ENCODE measurements around the gene RRAD. TPM values are rescaled to one million over a fixed set of nuclear protein-coding genes. Genes with fewer than 3 reads are reported as not detected.

Gene RRAD
- total RNA-seq, 6 experiments from 2014 or later: 0.51 to 7.7 (median 3.0) TPM; not detected in 1

DNA sequence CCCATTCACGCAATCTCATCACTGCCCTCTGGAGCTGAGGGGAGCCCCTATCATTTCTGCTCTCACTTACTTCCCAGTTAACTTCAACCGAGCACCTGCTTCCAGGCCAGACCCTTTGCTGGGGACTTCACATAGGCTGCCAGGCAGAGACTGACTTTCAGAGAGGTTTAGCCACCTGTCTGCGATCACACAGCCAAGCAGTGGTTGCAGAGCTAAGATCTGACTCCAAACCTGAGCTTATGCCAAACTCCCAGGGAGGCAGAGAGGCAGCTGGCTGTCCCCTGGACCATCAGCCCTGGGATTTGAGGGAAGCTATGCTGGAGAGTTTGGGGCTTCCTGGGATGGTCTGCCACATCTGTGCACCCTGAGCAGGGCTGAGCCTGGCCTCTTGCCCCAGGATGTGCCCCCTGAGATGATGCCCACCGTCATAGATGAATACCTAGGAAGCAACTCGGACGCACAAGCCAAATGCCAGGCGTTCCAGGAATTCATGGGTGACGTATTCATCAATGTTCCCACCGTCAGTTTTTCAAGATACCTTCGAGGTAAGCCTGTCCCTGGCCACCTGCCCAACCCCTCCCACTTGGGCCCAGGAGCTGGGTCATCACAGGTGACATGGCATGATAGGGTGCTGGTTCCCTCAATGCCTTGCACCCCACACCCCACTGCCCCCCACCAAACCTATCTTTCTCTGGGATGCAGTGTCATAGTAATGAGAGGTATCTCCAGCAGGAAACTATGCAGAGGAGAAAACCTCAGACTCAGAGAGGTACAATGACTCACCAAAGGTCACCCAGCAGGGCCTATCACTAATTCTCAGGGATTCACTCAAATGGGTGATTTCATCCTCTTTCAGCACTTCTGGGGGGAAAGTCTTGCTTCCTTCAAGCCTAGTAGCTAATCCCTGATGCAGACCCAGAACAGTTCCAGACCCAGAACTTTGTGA is 45.7 kb upstream of the RRAD start:
- Histone ChIP-seq H3K4me3 (no peak overlapping the region), H3K27ac (no peak overlapping the region), H3K36me3 (peaks cover 0 to 4% (median 0%) of the 10 kb centered on the region in 4 donors), H3K27me3 (no peaks in the 10 kb centered on the region), H3K9me3 (no peaks in the 10 kb centered on the region), H3K4me1 (peaks cover 0 to 10% (median 2%) of the 10 kb centered on the region in 4 donors)
- ATAC-seq (no peak), DNase-seq (no peak)
- TF ChIP-seq CTCF (IDR thresholded peaks at IDR 0.05): no peak
- WGBS (ENCODE audit: insufficient coverage, low coverage, low lambda C conversion rate, missing lambda C conversion rate): 84% methylated on average over 3 of the region's 10 CpGs
- intact Hi-C loops (cut with DNase I): loop anchor here (5.0 to 10.0 kb wide), 2 partner anchors 184 to 186 kb away; partner anchors contain the start of genes FBXL8 (in 2 of the 2), TRADD (in 2 of the 2) and B3GNT9 (in 1 of the 2)

DNA sequence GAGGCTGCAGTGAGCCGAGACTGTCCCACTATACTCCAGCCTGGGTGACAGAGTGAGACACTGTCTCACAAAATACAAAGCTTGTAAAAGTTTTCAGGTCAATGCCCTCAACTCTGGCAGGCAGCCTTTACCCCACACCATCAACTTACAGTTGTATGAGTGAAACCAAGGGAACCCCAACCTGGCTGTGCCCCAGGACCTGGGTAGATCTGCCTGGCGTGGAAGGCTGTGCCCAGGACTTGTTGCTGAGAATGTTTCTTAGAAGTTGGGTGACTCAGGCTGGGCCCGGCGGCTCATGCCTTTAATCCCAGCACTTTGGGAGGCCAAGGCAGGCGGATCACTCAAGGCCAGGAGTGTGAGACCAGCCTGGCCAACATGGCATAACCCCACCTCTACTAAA is 43.5 kb upstream of the RRAD start:
- Histone ChIP-seq H3K27ac (no peak overlapping the region), H3K4me3 (no peak overlapping the region), H3K4me1 (peaks cover 0 to 23% (median 11%) of the 10 kb centered on the region in 4 donors), H3K36me3 (peaks cover 0 to 4% (median 0%) of the 10 kb centered on the region in 4 donors), H3K9me3 (no peaks in the 10 kb centered on the region), H3K27me3 (no peaks in the 10 kb centered on the region)
- TF ChIP-seq CTCF (IDR thresholded peaks at IDR 0.05): no peak
- no peak for TF ChIP-seq POLR2A (IDR thresholded peaks at IDR 0.05)
- peak; percentile 17 to 42 (median 36) for ATAC-seq
- DNase-seq: peak in 1 of 3 donors; percentile 68
- intact Hi-C loops (cut with DNase I): no loop called here
- WGBS (ENCODE audit: insufficient coverage, low coverage, low lambda C conversion rate, missing lambda C conversion rate): 50% methylated on average over 5 of the region's 5 CpGs

GRCh38 chr16:66964049-66964448 is 38.7 kb upstream of the RRAD start:
- peaks cover 0 to 43% (median 21%) of the 10 kb centered on the region in 4 donors for H3K4me1 ChIP-seq
- H3K36me3 ChIP-seq: no peaks in the 10 kb centered on the region
- H3K27ac ChIP-seq: peak overlapping the region; percentile 44 to 90 (median 80)
- DNase-seq (peak; percentile 78 to 92 (median 88)), ATAC-seq (peak; percentile 81 to 87 (median 85))
- H3K9me3 ChIP-seq: no peaks in the 10 kb centered on the region
- H3K27me3 ChIP-seq: no peaks in the 10 kb centered on the region
- peak overlapping the region in 1 of 3 donors; percentile 36 for H3K4me3 ChIP-seq
- intact Hi-C loops (cut with DNase I): no loop called here
- WGBS (ENCODE audit: insufficient coverage, low coverage, low lambda C conversion rate, missing lambda C conversion rate): 0% methylated on average over 1 of the region's 6 CpGs
- TF ChIP-seq CTCF (IDR thresholded peaks at IDR 0.05): peak in 1 of 4 donors; percentile 12
- no peak for TF ChIP-seq POLR2A (IDR thresholded peaks at IDR 0.05)

DNA sequence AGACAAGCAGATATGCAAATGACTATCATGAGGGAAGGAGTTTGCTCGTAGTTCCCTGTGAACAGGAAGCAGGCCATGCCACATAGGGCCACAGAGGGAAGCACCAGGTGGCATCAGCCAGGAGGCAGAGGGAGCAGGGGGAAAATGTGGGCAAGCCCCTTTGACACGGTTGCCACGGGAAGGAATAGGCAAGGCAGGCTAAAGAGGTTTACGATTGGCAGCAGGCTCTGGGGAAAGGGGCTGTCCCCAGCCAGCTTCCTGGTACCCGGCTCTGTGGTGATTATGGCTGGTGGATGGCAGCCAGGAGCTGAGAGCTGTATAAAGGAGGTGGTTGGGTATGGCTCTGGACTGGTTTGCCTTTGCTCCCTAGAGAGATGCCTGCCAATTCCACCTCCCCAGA is 36.6 kb upstream of the RRAD start:
- peak overlapping the region in 1 of 3 donors; percentile 40 for H3K4me3 ChIP-seq
- no peaks in the 10 kb centered on the region for H3K9me3 ChIP-seq
- H3K4me1 ChIP-seq: peaks cover 0 to 39% (median 18%) of the 10 kb centered on the region in 4 donors
- peak; percentile 61 to 79 (median 68) for ATAC-seq
- no peaks in the 10 kb centered on the region for H3K27me3 ChIP-seq
- 21% methylated on average over 5 of the region's 5 CpGs for WGBS (ENCODE audit: insufficient coverage, low coverage, low lambda C conversion rate, missing lambda C conversion rate)
- no peak for TF ChIP-seq CTCF (IDR thresholded peaks at IDR 0.05)
- TF ChIP-seq POLR2A (IDR thresholded peaks at IDR 0.05): no peak
- H3K36me3 ChIP-seq: no peaks in the 10 kb centered on the region
- intact Hi-C loops (cut with DNase I): no loop called here
- H3K27ac ChIP-seq: peak overlapping the region in 2 of 3 donors; percentile 46 to 90
- DNase-seq: peak; percentile 81 to 87 (median 81)
